ENCODE measurements around the gene PET117. TPM values are rescaled to one million over a fixed set of nuclear protein-coding genes. Genes with fewer than 3 reads are reported as not detected.

PET117 gene
- total RNA-seq, 1 donor from 2014 or later: 14.1 TPM

DNA sequence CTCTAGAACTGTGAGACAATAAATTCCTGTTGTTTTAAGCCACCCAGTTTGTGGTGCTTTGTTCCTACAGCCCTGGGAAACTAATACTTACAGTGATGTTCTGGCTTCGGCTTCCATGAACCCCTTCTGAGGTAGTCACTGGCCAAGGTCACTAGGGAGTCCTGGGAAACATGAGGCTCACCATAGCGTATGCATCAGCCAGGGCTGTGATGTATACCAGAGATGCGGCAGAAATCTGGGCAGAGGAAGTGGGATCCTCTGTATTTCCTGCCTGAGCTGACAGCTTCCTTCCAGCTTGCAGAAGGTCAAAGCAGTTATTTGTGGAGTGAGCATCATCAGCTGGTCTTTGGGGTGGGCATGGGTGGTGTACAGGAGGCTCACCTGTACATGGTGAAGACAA is 27.9 kb downstream of the PET117 start:
- TF ChIP-seq, protein P1, sequence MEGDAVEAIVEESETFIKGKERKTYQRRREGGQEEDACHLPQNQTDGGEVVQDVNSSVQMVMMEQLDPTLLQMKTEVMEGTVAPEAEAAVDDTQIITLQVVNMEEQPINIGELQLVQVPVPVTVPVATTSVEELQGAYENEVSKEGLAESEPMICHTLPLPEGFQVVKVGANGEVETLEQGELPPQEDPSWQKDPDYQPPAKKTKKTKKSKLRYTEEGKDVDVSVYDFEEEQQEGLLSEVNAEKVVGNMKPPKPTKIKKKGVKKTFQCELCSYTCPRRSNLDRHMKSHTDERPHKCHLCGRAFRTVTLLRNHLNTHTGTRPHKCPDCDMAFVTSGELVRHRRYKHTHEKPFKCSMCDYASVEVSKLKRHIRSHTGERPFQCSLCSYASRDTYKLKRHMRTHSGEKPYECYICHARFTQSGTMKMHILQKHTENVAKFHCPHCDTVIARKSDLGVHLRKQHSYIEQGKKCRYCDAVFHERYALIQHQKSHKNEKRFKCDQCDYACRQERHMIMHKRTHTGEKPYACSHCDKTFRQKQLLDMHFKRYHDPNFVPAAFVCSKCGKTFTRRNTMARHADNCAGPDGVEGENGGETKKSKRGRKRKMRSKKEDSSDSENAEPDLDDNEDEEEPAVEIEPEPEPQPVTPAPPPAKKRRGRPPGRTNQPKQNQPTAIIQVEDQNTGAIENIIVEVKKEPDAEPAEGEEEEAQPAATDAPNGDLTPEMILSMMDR (IDR thresholded peaks at IDR 0.05; ENCODE audit: unreplicated experiment): no peak
- Mint-ChIP-seq H3K27me3 (ENCODE audit: low read depth) (no peaks in the 10 kb centered on the region), H3K36me3 (peaks cover 31% of the 10 kb centered on the region), H3K9me3 (no peaks in the 10 kb centered on the region), H3K4me1 (no peaks in the 10 kb centered on the region), H3K4me3 (no peak overlapping the region), H3K27ac (no peak overlapping the region)
- no peak for DNase-seq (ENCODE audit: low spot score in 2 of 2, unreplicated experiment in 2 of 2)

DNA sequence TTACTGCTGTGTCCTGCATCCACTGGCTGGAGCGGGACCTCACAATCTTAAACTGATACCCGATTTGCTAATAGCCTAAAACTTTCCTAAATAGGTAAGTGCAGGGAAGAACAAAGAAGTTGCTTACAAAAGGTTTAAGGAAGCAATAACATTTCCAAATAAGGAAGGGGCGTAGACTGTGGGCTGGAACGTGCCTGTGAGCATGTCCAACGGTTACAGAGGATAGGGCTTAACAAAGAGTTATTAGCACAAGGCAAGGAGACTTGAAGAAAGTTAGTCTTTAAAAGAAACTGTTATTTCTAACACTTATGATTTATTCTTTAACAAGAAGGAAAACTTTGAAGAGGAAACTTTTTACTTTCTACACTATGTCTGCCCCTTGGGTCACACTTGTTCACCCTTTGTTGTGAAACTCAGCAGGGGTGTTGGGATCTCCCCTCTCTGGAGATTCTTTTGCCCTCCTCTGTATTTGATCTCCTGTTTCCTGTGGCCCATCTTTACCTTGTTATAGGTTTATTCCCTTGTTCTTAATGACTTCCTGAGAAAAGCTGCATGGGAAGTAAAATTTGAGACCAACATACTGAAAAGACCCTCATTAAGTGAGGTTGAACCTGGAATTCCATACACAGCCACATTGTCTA is 28.7 kb downstream of the PET117 start:
- peaks cover 5% of the 10 kb centered on the region for H3K9me3 Mint-ChIP-seq
- H3K4me1 Mint-ChIP-seq: no peaks in the 10 kb centered on the region
- peak overlapping the region; percentile 40 for H3K27ac Mint-ChIP-seq
- TF ChIP-seq, protein P1 (IDR thresholded peaks at IDR 0.05; ENCODE audit: unreplicated experiment): no peak
- H3K36me3 Mint-ChIP-seq: peaks cover 38% of the 10 kb centered on the region
- DNase-seq (ENCODE audit: low spot score in 2 of 2, unreplicated experiment in 2 of 2): no peak
- H3K4me3 Mint-ChIP-seq: no peak overlapping the region
- no peaks in the 10 kb centered on the region for H3K27me3 Mint-ChIP-seq (ENCODE audit: low read depth)

DNA sequence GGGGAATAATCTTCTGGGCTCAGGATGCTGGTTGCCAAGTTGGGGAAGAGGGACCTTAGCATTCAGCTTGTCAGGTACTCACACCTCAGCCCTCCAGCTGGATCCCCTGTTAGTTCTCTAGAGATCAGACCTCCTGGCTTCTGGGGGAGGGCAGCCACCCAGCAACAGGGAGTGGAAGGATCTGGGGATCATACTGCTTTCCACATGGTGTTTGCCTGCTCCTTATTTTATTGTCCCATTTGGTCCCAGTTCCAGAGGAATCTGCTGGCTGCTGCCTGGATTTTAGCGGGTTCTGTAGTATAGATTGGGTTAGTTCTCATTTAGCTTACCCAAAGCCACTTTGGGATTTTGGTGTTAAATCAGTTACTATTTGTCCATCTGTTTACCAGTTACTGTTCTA is 29.3 kb downstream of the PET117 start:
- H3K27me3 Mint-ChIP-seq (ENCODE audit: low read depth): no peaks in the 10 kb centered on the region

DNA sequence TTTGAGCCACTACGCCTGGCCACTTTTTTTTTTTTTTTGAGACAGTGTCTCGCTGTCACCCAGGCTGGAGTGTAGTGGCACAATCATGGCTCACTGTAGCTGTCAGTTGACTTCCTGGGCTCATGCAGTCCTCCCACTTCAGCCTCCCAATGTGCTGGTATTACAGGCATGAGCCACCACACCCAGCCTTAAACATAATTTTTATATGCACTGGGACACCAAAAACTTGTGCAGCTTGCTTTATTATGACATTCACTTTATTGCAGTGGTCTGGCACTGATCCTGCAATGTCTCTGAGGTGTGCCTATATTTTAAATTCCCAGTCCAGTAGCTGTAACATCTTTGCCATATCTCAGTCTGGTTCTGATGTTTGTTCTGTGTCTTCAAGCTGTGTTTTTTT is 34.7 kb downstream of the PET117 start:
- H3K4me3 Mint-ChIP-seq: no peak overlapping the region
- H3K9me3 Mint-ChIP-seq: peaks cover 5% of the 10 kb centered on the region
- H3K36me3 Mint-ChIP-seq: peaks cover 48% of the 10 kb centered on the region
- TF ChIP-seq, protein P1 (IDR thresholded peaks at IDR 0.05; ENCODE audit: unreplicated experiment): no peak
- no peak for DNase-seq (ENCODE audit: low spot score in 2 of 2, unreplicated experiment in 2 of 2)
- no peaks in the 10 kb centered on the region for H3K4me1 Mint-ChIP-seq
- H3K27me3 Mint-ChIP-seq (ENCODE audit: low read depth): no peaks in the 10 kb centered on the region
- no peak overlapping the region for H3K27ac Mint-ChIP-seq

More for the DNA sequence above, 29.3 kb downstream of the PET117 start:
- TF ChIP-seq, protein P1 (IDR thresholded peaks at IDR 0.05; ENCODE audit: unreplicated experiment): no peak
- peaks cover 40% of the 10 kb centered on the region for H3K36me3 Mint-ChIP-seq
- no peak for DNase-seq (ENCODE audit: low spot score in 2 of 2, unreplicated experiment in 2 of 2)
- no peak overlapping the region for H3K4me3 Mint-ChIP-seq
- H3K4me1 Mint-ChIP-seq: no peaks in the 10 kb centered on the region
- H3K9me3 Mint-ChIP-seq: peaks cover 5% of the 10 kb centered on the region
- no peak overlapping the region for H3K27ac Mint-ChIP-seq

DNA sequence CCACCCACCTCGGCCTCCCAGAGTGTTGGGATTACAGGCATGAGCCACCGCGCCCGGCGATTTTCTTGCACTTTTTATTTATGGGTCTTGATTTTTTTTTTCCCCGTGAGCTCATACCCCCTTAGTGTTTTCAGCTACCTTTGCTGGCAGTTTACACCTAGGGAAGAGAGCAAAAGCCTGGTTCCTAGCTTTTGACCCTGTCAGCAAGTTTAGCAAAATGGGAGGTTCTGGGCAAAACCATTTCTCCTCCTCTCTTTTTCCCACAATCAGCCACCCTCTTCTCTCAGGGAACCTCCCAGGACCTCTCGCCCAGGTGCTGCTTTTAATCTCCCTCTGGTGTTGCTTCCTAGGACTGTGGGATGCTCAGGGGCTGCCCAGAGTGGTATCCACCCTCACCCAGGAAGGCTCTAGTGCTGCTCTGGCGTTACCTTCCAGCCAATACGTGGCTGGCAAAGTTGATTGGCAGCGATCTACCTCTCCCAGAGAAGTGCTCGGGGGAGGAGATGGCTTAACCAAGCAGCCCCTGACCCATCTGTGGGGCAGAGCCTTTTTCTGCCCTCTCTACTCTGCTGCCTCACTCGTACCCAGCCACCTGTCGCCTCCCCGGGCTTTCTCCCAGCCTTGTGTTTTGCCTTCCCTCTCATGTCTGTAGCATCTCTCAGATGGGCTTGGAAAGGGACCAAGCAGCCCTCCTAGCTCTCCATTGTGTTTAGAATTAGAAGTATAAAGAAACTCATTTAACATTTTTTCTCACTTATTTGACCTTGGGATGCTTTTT is 37.4 kb downstream of the PET117 start:
- Mint-ChIP-seq H3K4me3 (no peak overlapping the region), H3K27me3 (ENCODE audit: low read depth) (no peaks in the 10 kb centered on the region)

More for the DNA sequence above, 37.4 kb downstream of the PET117 start:
- no peak for DNase-seq (ENCODE audit: low spot score in 2 of 2, unreplicated experiment in 2 of 2)
- TF ChIP-seq, protein P1 (IDR thresholded peaks at IDR 0.05; ENCODE audit: unreplicated experiment): no peak
- Mint-ChIP-seq H3K9me3 (peaks cover 10% of the 10 kb centered on the region), H3K36me3 (peaks cover 58% of the 10 kb centered on the region), H3K4me1 (no peaks in the 10 kb centered on the region), H3K27ac (no peak overlapping the region)

Measured in mesothelial cell of epicardium (in vitro differentiated cells).